GM19238 (cell line): ENCODE data around the gene SLC26A6.

Experiments
- DNase-seq: peaks from one replicate; pipeline ENCODE4 v3.0.0; 2011; ENCODE audit warnings: low spot score; ENCODE audit not compliant: insufficient read length

SLC26A6 gene

GRCh38 chr3:48661501-48662144, 26.4 kb upstream of the SLC26A6 start:
- peak; percentile 88 for DNase-seq

GRCh38 chr3:48660800-48661400, 25.6 kb upstream of the SLC26A6 start:
- DNase-seq, result no peak

GRCh38 chr3:48656841-48657281, 21.6 kb upstream of the SLC26A6 start:
- DNase-seq, result no peak

GRCh38 chr3:48656061-48656840, 21.0 kb upstream of the SLC26A6 start:
- DNase-seq, result peak; percentile 87

GRCh38 chr3:48655606-48656005, 20.3 kb upstream of the SLC26A6 start:
- no peak for DNase-seq

- no peak for DNase-seq
Measured at GRCh38 chr3:48655063-48655462, 19.8 kb upstream of the SLC26A6 start.

GRCh38 chr3:48652923-48653715, 17.9 kb upstream of the SLC26A6 start:
- no peak for DNase-seq

- no peak for DNase-seq
Measured at GRCh38 chr3:48651771-48652170, 16.5 kb upstream of the SLC26A6 start.

GRCh38 chr3:48650723-48651122, 15.5 kb upstream of the SLC26A6 start:
- no peak for DNase-seq

- DNase-seq, result no peak
Measured at GRCh38 chr3:48648188-48648850, 13.1 kb upstream of the SLC26A6 start.

GRCh38 chr3:48647714-48648113, 12.5 kb upstream of the SLC26A6 start:
- no peak for DNase-seq

- no peak for DNase-seq
Measured at GRCh38 chr3:48644898-48645760, 9.9 kb upstream of the SLC26A6 start.

GRCh38 chr3:48642605-48643004, 7.3 kb upstream of the SLC26A6 start:
- DNase-seq, result no peak

GRCh38 chr3:48641396-48641795, 6.1 kb upstream of the SLC26A6 start:
- no peak for DNase-seq

- no peak for DNase-seq
Measured at GRCh38 chr3:48639944-48640606, 4.8 kb upstream of the SLC26A6 start.

GRCh38 chr3:48637305-48637704, 2.0 kb upstream of the SLC26A6 start:
- DNase-seq, result no peak

- DNase-seq, result no peak
Measured at GRCh38 chr3:48636149-48636655, 941 bp upstream of the SLC26A6 start.

GRCh38 chr3:48634661-48635221, 520 bp downstream of the SLC26A6 start:
- peak; percentile 69 for DNase-seq

GRCh38 chr3:48633743-48634142, 1.5 kb downstream of the SLC26A6 start:
- DNase-seq, result no peak
